CD4-positive, alpha-beta T cell treated with Interleukin-15 for 4 hours (primary cell): ENCODE measurements around the gene SCUBE1.

Source experiments
- DNase-seq: peaks from one replicate; pipeline ENCODE4 v3.0.0-alpha.2; 2020; ENCODE audit warnings: low spot score

SCUBE1 gene

DNA sequence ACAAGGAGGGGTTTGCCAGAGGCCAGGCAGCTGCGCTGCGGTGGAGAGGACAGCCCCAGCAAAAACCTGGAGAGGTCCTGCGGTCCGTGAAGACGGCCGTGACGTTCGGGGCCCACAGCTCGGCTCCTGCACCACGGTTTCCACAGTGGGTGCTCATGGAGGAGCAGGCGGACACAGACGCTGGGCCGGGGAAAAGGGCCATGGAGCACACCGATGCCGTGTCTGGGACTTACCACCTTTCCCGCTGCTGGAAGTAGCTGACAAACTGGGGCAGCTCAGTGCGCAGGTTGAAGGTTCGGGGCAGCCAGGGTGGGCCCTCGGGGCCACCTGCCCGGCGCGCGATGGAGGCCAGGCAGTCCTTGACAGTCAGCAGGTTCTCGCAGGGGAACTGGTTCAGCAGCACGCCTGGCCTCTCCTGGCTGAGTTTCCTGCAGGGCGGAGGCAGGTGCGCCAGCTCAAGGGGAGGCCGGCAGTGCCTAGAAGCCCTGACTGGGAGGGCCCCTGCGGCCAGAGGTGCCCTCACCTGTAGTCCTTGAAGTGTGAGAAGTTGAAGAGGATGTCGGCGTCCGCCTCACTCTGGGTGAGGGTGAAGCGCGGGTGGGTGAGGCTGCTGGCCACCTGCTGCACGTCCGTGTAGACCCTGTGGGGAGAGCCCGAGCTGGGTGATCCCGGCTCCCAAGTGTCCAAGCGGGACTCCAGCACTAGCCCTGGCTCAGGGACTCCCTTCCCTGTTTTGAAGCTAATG lies 169.0 kb downstream of the SCUBE1 start:
- no peak for DNase-seq

DNA sequence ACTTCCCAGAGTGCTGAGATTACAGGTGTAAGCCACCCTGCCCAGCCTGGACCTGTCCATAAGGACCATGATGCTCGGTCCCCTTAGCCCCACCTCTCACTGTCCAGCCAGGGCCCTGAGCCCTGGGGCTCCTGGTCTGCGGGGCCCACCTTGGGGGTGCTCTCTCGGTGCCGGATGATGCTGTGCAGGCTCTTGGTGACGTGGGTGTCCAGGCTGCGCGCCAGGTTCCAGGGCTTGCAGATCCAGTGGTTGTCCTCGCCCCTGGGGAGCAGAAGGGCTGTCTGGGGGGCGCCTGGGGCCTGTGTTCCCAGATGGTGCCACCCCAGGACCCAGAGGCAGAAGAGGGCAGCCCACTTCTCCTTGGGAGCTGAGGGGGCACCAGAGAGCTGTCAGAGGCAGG lies 169.6 kb downstream of the SCUBE1 start:
- no peak for DNase-seq

DNA sequence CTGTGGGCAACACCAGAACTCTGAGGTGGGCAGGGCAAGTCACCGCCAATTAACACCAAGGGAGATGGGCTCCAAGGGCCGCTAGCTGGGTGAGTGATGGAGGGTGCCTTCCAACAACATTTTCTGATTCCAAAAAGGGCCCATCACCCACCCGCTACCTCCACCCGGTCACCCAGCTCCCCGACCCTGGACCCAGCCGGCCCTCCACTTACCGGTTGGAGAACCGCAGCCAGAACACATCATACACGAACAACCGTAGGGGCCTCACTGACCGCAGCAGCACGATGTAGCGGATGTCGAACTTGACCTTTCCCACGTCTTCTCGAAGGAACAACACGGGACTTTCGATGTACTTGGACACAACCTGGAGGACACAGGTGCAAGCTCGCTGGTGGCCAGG lies 171.0 kb downstream of the SCUBE1 start:
- DNase-seq: no peak

DNA sequence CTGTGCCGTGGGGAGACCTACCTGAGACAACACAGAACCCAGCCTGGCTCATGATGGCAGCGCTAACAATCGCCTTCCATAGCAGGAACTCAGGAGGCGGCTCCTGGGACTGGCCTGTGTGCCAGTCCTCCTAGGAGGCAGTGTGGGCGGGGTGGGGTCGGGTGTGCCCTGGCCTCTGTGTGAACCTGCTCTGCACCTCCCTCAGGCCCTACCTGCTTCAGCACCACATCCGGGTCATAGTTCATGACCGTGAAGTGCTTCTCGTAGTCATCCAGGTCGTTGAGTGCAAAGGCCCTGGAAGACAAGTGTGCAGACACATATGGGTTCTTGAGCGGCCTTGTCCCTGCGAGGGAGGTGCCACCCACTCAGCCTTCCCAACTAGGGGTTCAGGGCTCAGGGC lies 171.6 kb downstream of the SCUBE1 start:
- DNase-seq: no peak

DNA sequence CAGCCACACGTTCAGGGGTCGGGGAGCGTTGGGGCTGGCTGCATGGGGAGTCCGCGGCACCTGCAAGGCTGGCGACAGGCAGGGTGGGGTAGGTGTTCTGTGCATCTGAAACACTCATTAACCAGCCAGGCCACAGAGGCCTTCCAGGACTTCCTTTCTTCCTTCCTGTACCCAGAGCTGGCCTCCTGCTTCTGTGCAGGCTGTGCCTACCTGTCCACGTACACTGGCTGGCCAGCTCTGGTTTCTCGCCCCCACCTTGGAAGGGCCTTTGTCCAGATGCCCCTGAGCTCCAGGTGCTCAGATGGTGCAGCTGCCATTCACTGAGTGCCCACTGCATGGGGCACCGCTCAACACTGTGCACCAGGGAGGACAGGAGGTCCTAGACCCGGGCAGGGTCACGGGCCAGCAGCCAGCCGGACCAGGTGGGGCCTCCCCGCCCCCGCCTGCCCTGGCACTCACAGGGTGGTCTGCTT lies 172.1 kb downstream of the SCUBE1 start:
- no peak for DNase-seq

DNA sequence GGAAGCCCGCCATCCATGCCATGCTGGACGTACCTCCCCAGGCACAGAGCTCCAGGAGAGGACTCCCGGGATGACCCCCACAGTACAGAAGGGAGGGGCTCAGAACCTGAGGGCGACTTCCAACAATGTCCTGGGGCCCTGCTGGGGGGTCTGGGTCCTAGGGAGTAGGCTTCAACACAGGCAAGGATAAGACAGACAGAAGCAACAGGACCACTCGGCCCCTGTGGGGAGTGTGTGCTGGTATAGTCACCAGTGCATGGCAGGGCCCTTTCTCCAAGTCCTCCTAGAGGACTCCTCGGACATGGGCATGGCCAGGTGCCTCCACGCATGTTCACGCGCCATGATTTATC lies 173.1 kb downstream of the SCUBE1 start:
- DNase-seq: no peak

DNA sequence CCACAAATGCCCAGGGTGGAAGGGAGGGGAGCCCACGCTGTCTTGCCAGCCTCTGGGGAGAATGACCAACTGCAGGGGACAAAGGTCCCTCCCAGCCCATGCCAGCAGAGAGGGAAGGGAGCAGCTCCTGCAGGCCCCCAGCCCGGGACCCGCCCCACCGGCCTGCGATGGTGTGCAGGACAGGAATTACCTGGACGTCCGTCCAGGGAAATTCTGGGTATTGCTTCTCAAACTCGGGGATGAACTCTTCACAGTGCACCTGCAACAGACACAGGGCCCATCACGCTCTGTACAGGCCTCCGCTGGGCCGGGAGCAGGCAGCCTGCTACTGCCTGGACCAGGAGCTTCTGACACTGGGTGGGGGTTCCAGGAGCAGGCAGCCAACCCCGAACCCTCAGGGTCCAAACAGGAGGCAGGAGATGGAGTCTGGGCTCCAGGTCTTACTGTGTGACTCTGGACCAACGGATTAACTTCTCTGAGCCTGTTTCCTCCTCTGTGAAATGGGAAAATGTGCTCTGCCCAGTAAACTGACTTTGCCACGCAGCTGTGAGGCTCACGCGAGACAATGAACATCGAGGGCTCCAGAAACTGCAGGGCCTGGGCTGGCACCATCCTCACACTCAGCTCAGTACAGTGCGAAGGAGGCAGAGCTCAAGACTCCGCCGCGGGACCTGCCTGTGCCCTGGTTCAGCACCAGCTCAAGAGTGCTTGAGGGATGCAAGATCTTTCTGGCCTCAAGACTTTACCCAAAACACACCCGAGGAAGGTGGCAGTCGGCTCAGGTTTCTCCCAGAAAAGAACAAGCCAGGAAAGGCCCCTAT lies 173.7 kb downstream of the SCUBE1 start:
- no peak for DNase-seq

DNA sequence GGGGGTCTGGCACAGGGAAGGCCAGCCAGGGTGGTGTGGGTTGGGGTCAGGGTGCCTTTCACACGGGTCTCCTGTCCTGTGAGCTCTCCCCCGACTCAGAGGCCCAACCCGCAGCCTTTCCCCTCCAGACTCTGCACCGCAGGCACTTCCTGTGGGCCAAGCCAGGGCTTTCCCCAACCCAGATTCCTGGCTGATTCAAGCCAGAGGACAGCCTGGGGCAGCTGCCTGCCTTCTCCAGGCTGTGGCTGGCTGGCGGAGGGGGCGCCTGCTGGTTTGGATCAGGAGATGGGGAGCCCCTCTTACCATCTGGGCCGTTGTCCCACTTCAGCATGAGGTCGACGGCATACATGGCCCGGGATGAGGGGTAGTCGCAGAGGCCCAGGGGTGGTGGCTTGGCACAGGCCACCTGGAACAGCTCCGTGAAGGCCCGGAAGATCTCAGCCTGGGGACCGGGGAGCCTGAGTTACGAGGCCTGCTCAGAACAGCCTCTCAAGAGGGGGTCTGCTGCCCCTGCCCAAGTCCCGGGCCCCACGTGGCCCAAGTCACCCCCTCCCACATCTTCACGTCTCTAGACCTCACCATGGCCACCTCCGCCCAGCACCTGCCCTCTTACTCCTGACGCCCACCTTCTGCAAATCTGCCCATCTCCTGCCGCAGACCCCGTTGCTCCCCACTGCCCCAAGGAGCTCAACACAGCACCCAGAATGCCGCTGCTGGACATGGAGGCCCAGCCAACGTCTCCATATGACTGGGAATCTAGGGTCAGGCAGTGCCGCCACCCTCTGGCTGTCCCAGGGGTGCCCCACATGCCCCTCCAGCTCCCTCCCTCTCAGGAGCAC lies 174.5 kb downstream of the SCUBE1 start:
- no peak for DNase-seq

DNA sequence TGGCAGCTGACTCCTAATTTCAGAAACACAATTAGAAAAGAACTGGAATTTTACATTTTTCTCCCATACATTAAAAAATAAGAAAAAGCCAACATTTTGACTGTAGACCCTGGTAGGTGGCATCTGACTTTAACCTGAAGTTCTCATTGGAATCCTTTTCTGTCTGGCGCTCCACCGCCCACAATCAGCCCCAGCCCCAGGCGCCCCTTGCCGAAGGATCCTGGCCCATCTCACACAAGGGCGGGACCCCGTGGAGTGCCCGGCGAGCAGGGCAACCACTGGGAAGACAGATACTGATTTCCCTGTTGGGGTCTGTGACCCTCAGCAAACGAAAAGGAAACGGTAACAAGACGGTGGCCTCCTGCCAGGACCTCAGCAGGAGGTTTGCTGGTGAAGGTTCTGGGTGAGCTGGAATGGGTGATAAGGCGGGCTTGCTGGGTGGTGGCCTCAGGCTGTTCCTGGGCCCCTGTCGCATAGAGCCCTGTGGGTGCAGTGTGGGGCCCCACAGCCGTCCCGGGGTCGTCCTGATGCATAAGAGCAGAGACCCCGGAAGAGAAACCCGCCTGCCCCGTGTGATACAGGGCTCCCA lies 176.1 kb downstream of the SCUBE1 start:
- no peak for DNase-seq

DNA sequence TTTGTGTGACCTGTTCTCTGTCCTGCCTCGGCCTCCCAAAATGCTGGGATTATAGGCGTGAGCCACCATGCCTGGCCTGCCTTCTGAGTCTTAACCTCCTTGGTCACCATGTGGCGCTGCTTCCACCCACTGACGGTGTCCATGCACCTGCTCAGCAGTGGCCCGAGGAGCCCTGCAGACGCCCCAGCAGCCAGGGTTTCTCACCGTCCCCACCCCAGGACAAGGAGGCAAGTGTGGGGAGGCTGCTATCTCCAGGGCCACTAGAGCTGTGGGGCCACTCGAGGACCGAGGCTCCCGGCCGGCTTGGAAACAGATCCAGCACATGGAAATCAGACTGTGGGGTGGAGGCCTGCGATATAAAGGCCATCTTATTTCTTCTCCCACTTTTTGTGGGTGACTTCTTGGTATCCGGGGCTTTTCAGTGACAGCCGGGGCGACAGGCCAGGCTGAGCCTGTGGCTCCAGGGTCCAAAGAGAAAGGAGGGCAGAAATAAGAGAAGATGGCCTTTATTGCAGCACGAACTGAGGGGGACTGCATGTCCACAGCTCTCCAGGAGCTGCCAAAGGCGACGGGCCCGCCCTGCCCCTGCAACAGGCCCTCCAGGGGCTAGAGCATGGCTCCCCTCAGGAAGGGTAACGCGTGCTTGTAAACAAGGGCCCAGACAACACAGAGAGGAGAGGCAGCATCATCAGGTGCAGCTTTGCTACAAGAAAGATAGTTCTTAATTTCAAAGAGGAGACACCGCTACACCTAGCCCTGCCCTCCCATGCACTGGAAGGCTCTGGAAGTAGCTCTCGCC lies 176.8 kb downstream of the SCUBE1 start:
- no peak for DNase-seq

DNA sequence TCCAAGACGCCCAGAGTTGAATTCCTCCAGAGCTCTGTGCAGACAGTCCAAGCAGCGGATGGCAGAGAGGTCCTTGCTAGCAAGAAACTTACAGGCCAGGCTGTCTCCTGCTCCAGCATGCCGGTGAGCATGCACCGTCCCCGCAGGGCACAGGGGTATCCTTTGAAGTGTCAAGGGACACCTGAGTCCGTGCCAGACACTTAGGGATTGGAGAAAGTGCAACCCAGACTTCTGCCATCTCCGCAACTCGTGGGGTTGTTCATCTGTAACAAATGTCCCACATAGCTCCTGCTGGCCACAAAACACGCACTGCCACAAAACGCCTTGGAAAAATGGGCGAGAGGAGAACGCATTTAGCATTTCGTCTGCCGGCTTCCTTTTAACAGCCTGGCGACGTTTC lies 178.5 kb downstream of the SCUBE1 start:
- no peak for DNase-seq

DNA sequence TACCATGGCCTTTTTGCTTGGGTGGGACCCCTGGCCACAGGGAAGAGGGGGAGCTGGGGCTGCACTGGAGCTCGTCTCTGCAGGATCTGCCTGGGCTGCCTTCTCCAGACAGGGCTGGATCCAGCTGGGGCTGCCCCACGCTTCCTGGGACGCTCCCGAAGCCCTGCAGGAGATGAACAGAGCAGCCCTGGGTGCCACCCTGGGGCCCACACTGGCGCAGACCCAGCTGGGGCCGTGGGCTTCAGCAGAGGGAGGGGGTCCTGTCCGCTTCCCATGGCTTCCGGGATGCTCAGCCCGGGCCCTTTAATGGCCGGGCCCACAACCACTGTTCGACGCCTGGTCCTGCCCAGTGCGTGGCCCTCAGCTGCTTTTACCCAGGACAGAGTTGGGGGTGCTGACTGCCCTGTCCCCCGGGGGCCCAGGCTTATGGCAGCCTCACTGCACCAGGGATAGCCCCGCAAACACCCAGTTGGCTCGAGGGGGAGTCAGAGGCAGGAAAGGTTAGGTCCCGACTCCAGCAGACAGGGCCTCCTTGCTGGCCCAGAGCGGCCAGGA lies 179.9 kb downstream of the SCUBE1 start:
- DNase-seq: no peak

DNA sequence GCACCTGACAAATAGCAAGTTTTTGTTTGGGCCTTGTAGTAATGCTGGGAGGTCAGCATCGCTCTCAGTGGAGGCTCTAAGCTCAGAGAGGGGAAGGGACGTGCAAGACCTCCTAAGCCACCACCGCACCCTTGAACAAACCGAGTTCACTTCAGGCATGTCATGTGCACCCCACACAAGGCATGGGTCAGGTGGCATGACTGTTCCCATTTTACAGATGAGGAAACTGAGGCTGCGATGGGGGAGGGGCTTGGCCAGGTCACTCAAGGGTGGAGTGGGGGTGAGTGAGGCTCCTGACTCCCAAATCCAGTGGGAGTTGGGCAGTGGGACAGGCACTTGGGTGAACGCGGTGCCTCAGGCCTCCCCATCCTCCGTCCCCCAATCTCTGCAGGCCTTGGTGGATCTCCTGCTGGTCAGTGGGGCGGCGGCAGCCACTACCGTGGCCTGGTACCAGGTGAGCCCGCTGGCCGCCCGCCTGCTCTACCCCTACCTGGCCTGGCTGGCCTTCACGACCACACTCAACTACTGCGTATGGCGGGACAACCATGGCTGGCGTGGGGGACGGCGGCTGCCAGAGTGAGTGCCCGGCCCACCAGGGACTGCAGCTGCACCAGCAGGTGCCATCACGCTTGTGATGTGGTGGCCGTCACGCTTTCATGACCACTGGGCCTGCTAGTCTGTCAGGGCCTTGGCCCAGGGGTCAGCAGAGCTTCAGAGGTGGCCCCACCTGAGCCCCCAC lies 180.6 kb downstream of the SCUBE1 start:
- no peak for DNase-seq

DNA sequence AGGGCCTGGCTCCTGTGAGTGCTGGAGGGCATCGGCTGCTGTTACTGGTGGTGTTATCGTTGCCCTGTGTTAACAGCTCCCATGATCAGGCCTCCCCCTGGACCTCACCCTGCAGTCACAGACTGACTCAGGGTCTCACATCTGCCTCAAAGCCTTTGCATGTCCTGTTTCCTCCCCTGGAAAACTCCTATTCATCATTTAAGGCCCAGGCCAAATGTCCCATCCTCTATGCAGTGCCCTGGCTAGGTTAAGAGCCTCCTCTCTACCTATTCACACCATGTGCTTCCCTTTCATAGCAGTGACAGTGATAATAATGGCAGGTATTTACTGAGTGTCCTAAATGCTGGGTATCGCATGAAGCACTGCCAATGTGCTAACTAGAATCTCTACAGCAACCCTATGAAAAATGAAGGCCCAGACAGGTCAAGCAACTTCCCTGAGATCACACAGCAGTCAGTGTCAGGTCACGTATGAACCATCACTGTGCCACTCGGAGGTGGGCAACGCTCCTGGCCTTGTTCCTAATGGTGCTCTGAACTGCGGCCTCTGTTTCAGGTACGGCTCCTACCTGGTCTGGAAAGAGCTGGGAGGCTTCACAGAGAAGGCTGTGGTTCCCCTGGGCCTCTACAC lies 182.6 kb downstream of the SCUBE1 start:
- DNase-seq: no peak

DNA sequence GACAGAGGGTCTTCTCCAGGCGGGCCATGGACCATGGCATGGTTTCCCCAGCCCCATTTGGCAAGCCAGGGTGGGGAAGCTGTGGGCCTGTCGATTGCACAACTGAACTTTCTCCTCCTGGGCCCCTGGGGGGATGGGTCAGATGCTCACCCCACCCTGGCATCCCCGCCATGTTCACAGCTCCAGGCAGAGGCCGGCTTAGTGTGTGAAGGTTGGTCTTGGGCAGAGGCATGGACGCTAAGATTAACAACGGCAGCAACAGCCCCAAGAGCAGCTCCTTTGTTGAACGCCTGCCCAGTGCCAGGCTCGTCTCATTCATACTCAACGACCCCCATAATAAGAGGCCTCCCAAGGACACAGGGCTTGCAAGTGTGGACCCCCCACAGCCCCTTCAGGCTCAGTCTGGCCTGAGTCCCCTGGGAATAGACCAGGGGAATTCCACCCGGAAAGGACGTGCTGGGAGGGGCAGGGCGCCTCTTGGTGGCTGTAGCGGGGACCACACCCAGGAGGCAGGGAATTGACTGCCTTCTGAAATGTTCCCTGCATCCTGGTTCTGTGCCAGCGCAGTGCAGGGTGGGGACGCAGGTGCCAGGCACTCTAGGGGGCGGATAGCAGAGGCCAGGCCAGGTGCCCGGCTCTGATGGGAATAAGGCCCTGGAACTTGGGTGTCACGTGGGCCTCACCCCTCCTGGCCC lies 183.5 kb downstream of the SCUBE1 start:
- no peak for DNase-seq

DNA sequence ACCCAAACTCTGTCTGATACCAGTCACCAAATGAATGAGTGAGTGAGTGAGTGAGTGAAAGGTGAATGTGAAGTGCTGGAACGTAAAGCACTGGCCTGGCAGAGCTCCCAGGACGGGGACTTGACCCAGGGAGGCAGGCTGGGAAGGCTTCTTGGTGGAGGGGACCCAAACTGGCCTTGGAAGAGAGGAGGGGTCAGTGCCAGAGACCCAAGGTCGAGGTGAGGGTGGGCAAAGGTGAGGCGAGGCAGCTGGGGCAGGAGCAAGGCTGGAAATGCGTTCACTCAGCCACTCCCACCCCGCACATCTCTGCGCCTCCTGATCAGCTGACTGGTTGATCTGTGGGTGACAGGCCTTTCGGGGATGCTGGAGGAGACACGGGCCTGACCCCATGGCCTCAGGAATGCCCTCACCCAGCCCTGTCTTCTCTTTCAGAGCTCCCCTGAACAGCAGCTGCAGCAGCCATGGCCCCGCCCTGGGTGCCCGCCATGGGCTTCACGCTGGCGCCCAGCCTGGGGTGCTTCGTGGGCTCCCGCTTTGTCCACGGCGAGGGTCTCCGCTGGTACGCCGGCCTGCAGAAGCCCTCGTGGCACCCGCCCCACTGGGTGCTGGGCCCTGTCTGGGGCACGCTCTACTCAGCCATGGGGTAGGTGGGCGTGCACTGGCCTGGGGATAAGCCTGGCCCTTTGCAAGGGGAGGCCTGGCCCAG lies 184.2 kb downstream of the SCUBE1 start:
- no peak for DNase-seq

DNA sequence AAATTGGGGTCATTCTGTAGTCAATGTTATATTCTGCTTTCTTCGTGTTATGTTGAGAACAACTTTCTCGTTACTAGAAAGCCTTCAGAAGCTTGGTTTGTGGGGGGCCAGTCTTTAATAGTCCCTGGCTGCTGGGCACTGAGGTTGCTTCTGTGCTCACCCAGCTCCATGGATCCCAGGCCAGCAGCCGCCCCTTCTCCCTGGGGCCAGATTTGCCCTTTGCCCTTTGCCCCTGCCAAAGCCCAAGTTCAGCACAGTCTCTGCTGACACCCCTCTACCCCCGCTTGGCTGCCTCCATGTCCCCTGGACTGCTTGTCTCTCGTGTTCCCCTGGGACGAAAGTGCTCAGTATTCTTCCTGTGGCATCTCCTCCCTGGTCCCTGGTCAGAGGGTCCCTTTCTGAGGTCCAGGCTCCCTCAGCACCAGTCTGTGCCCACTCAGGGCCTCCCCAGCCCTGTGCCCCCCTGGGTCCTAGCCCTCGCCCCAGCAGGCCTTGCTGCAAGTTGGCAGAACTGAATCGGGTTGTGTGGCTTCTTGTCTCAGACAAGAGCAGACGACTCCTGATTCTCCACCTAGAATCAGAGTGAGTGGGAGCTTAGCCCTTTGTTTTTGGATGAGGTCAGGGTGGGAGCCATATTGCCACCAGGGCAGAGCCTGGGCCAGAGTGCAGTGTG lies 185.2 kb downstream of the SCUBE1 start:
- no peak for DNase-seq

DNA sequence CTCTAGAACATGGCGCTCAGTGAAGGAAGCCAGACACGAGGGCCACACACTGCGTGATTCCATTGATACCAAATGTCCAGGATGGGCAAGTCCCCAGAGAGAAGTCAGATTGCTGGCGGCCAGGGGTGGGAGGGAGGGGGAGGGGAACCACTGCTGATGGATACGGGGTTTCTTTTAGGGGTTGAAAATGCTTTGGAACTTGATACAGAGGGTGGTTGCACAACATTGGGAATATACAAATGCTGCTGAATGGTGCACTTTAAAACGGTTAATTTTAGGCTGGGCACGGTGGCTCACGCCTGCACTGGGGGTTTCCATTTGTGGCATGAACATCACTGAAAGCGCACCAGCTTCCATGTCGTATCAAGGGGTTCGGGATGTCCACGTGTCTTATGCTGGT lies 186.8 kb downstream of the SCUBE1 start:
- no peak for DNase-seq
